Right lung (tissue), 5 donors: ENCODE data around the gene KRTAP4-1. TPM values are rescaled to one million over a fixed set of nuclear protein-coding genes. Genes with fewer than 3 reads are reported as not detected.

Source experiments
- polyA plus RNA-seq, 5 donors: library from polyadenylated mRNA; unstranded; fragments of 120-200 nt; gene quantifications; one replicate each; pipeline versions ENCODE4 v1.2.1 to v1.2.3, GENCODE V29; 2013; ENCODE audit warnings: inconsistent platforms in 1 of 5, low replicate concordance in 1 of 5; ENCODE audit not compliant: insufficient read length in 5 of 5, insufficient read depth in 1 of 5

The KRTAP4-1 gene
- polyA plus RNA-seq, 5 donors: not detected

Other genes starting within 250 kb of the KRTAP4-1 start
- under 1 TPM in 3 of 5 donors, not detected in 2; 0.18 to 0.35 (median 0.21) TPM for gene KRT23, start 247.3 kb downstream of the KRTAP4-1 start, polyA plus RNA-seq
- gene KRT39, start 218.0 kb downstream of the KRTAP4-1 start, polyA plus RNA-seq: under 1 TPM in 1 of 5 donors, not detected in 4; 0.35 TPM
- under 1 TPM in 2 of 5 donors, not detected in 3; 0.06 to 0.70 TPM for gene KRT40, start 200.6 kb downstream of the KRTAP4-1 start, polyA plus RNA-seq
- not detected for gene KRTAP3-3, start 190.7 kb downstream of the KRTAP4-1 start, polyA plus RNA-seq
- gene KRTAP3-2, start 185.0 kb downstream of the KRTAP4-1 start, polyA plus RNA-seq: not detected
- gene KRTAP3-1, start 175.8 kb downstream of the KRTAP4-1 start, polyA plus RNA-seq: not detected
- not detected for gene KRTAP1-5, start 157.7 kb downstream of the KRTAP4-1 start, polyA plus RNA-seq
- not detected for gene KRTAP1-4, start 154.7 kb downstream of the KRTAP4-1 start, polyA plus RNA-seq
- gene KRTAP1-3, start 150.0 kb downstream of the KRTAP4-1 start, polyA plus RNA-seq: not detected
- not detected for gene KRTAP1-1, start 143.5 kb downstream of the KRTAP4-1 start, polyA plus RNA-seq
- not detected for gene KRTAP2-1, start 137.6 kb downstream of the KRTAP4-1 start, polyA plus RNA-seq
- gene KRTAP2-2, start 129.7 kb downstream of the KRTAP4-1 start, polyA plus RNA-seq: not detected
- gene KRTAP2-3, start 124.8 kb downstream of the KRTAP4-1 start, polyA plus RNA-seq: not detected
- gene KRTAP2-4, start 119.0 kb downstream of the KRTAP4-1 start, polyA plus RNA-seq: not detected
- not detected for gene KRTAP4-7, start 100.8 kb downstream of the KRTAP4-1 start, polyA plus RNA-seq
- not detected for gene KRTAP4-8, start 86.8 kb downstream of the KRTAP4-1 start, polyA plus RNA-seq
- not detected for gene KRTAP4-16, start 82.7 kb downstream of the KRTAP4-1 start, polyA plus RNA-seq
- gene KRTAP4-9, start 79.5 kb downstream of the KRTAP4-1 start, polyA plus RNA-seq: not detected
- gene KRTAP4-11, start 66.5 kb downstream of the KRTAP4-1 start, polyA plus RNA-seq: under 1 TPM in 1 of 5 donors, not detected in 4; 0.13 TPM
- gene KRTAP4-12, start 60.7 kb downstream of the KRTAP4-1 start, polyA plus RNA-seq: not detected
- gene KRTAP4-6, start 44.4 kb downstream of the KRTAP4-1 start, polyA plus RNA-seq: not detected
- gene KRTAP4-5, start 35.1 kb downstream of the KRTAP4-1 start, polyA plus RNA-seq: not detected
- gene KRTAP4-4, start 24.2 kb downstream of the KRTAP4-1 start, polyA plus RNA-seq: not detected
- gene KRTAP4-3, start 16.7 kb downstream of the KRTAP4-1 start, polyA plus RNA-seq: not detected
- gene KRTAP4-2, start 6.7 kb downstream of the KRTAP4-1 start, polyA plus RNA-seq: not detected
- not detected for gene KRTAP9-1, start 5.0 kb upstream of the KRTAP4-1 start, polyA plus RNA-seq
- not detected for gene KRTAP9-2, start 41.7 kb upstream of the KRTAP4-1 start, polyA plus RNA-seq
- gene KRTAP9-3, start 47.5 kb upstream of the KRTAP4-1 start, polyA plus RNA-seq: not detected
- gene KRTAP9-8, start 53.1 kb upstream of the KRTAP4-1 start, polyA plus RNA-seq: not detected
- not detected for gene KRTAP9-4, start 64.8 kb upstream of the KRTAP4-1 start, polyA plus RNA-seq
- not detected for gene KRTAP9-9, start 70.5 kb upstream of the KRTAP4-1 start, polyA plus RNA-seq
- gene KRTAP9-6, start 80.5 kb upstream of the KRTAP4-1 start, polyA plus RNA-seq: under 1 TPM; 0.13 to 0.25 (median 0.18) TPM
- gene KRTAP9-7, start 90.8 kb upstream of the KRTAP4-1 start, polyA plus RNA-seq: not detected
- not detected for gene KRTAP29-1, start 117.9 kb upstream of the KRTAP4-1 start, polyA plus RNA-seq
- not detected for gene KRTAP16-1, start 124.4 kb upstream of the KRTAP4-1 start, polyA plus RNA-seq
- not detected for gene KRTAP17-1, start 130.8 kb upstream of the KRTAP4-1 start, polyA plus RNA-seq
- not detected for gene KRT33A, start 165.9 kb upstream of the KRTAP4-1 start, polyA plus RNA-seq
- gene KRT33B, start 184.9 kb upstream of the KRTAP4-1 start, polyA plus RNA-seq: not detected
- gene KRT34, start 197.4 kb upstream of the KRTAP4-1 start, polyA plus RNA-seq: not detected
- gene KRT31, start 212.7 kb upstream of the KRTAP4-1 start, polyA plus RNA-seq: under 1 TPM in 1 of 5 donors, not detected in 4; 0.32 TPM
- gene KRT37, start 239.7 kb upstream of the KRTAP4-1 start, polyA plus RNA-seq: not detected